Stimulated activated CD4-positive, alpha-beta T cell treated with anti-CD3 and anti-CD28 coated beads, Interleukin-2, amount 100 ng/mL, for 4 hours (primary cell): ENCODE results near the gene CAMSAP3.

ENCODE experiments used
- DNase-seq: peaks from one replicate; pipeline ENCODE4 v3.0.0-alpha.2; 2020; ENCODE audit warnings: low read depth

CAMSAP3 gene

DNA sequence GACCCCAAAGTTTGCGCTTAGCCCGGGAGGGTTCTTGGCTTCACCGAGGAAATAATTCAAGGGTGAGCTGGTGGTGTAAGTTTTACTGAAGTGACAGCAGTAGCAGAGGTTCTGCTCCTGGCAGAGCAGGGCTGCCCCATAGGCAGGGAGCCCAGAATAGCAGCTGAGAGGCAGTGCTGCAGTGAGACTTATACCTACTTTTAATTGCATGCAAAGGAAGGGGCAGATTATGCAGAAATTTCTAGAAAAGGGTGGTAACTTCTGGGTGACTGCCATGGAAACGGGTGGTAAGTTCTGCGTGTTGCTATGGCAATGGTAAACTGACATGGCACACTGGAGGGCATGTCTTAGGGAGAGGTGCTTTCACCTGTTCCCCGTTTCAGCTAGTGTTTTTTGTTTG is 17.5 kb upstream of the CAMSAP3 start:
- DNase-seq: no peak

GRCh38 chr19:7579182-7579581 is 16.5 kb upstream of the CAMSAP3 start:
- no peak for DNase-seq

GRCh38 chr19:7582446-7582845 is 13.2 kb upstream of the CAMSAP3 start:
- DNase-seq: no peak

DNA sequence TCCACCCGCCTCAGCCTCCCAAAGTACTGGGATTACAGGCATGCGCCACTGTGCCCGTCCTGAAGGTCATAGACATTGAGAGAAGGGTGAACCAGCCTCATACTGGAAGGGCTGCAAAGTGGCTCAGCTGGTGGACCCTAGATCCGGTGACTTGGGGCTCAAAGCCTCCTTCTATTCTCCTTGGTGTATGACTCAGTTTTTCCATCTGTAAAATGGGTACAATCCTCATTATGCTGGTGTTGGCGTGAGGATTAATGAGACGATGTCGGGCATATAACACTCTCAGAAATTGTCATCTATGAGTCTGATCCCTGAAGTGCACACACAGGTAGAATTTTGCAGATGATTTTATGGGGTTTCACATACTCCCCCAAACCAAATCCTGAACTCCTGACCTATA is 5.8 kb upstream of the CAMSAP3 start:
- DNase-seq: no peak

- DNase-seq: no peak
These were observed 5.4 kb upstream of the CAMSAP3 start for GRCh38 chr19:7590256-7590655.

- no peak for DNase-seq
These were observed 711 bp downstream of the CAMSAP3 start for GRCh38 chr19:7596211-7596937.

- no peak for DNase-seq
These were observed 2.0 kb downstream of the CAMSAP3 start for GRCh38 chr19:7597689-7598088.

DNA sequence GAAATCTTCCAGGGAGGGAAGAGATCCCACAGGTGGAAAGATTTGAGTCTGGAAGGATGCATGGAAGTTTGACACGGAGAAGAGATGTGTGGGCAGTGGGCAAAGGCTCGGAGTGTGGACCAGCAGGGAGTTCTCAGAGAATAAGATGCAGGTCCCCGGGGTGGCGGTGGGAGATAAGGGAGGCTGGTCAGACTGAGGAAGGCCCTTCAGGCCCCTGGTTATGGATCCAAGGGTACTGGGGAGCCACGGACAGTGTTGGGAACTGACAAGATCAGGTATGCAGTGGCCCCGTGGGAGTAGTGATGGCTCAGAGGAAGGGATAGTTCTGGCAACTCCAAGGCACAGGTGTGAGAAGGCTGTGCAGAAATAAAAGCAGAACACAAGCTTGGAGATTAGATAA is 2.5 kb downstream of the CAMSAP3 start:
- no peak for DNase-seq

GRCh38 chr19:7600721-7601120 is 5.1 kb downstream of the CAMSAP3 start:
- no peak for DNase-seq

- DNase-seq: no peak
These were observed 6.7 kb downstream of the CAMSAP3 start for GRCh38 chr19:7602240-7602934.

DNA sequence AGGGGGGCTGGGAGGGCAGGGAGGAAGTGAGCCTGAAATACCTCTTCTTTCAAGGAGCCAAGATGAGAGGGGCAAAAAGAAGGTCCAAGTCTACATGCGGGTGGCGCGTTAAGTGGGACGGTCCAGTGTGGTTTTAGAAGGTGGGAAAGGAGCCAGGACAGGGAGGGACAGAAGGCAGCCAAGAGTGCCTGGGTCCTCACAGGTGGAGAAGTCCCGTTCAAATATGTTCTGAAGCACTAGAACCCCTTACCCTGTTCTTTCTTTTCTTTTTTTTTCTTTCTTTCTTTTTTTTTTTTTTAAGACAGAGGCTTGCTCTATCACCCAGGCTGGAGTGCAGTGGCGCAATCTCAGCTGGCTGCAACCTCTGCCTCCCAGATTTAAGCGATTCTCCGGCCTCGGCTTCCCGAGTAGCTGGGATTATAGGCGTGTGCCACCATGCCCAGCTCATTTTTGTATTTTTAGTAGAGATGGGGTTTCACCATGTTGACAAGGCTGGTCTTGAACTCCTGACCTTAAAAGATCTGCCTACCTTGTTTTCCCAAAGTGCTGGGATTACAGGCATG is 7.4 kb downstream of the CAMSAP3 start:
- no peak for DNase-seq

- DNase-seq: no peak
These were observed 8.3 kb downstream of the CAMSAP3 start for GRCh38 chr19:7603919-7604318.

GRCh38 chr19:7605490-7606222 is 10.0 kb downstream of the CAMSAP3 start:
- no peak for DNase-seq

DNA sequence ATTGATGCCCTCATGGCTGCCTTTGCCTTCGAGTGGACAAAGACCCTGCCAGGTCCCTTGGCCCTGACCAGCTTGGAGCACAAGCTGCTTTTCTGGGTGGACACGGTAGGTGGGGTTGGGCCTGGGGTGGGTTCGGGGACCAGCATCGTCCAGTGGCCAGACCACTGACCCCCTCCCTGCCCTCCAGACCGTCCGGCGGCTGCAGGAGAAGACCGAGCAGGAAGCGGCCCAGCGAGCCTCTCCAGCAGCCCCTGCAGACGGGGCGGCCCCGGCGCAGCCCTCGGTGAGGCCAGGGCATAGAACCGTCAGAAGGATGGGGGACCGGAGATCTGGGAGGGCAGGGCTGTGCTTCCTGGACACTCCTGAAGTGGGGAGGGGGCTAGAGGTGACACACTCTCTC is 10.6 kb downstream of the CAMSAP3 start:
- no peak for DNase-seq

DNA sequence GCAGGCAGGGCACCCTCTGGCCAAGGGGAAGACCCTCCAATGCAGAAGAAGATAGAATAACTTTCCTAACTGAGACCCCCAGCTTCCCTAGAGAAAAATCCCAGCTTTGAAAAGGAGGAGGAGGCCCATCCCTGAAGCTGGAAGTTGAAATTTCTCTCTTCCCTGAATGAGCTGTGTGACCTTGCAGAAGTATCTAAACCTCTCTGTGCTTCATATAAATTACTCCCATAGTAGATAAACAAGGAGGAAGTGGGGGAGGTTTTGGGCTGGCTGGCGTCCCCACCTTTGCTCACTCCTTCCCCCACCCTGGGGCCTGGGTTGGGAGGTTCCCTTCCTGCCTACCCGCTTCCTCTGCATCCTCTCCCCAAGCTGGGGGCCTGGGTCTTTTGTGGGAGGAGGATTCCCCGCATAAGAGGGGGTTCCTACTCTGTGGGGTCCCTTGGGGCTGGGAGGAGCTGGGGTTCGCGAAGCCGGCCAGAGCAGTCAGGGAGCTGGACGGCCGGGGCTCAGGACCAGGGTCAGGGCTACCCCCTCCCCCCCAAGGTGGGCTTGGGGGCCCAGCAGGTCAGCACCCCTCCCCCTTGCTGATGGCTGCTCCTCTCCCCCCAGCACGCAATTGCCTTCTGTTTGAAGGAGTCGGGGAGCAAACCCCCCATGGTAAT is 11.7 kb downstream of the CAMSAP3 start:
- DNase-seq: no peak

DNA sequence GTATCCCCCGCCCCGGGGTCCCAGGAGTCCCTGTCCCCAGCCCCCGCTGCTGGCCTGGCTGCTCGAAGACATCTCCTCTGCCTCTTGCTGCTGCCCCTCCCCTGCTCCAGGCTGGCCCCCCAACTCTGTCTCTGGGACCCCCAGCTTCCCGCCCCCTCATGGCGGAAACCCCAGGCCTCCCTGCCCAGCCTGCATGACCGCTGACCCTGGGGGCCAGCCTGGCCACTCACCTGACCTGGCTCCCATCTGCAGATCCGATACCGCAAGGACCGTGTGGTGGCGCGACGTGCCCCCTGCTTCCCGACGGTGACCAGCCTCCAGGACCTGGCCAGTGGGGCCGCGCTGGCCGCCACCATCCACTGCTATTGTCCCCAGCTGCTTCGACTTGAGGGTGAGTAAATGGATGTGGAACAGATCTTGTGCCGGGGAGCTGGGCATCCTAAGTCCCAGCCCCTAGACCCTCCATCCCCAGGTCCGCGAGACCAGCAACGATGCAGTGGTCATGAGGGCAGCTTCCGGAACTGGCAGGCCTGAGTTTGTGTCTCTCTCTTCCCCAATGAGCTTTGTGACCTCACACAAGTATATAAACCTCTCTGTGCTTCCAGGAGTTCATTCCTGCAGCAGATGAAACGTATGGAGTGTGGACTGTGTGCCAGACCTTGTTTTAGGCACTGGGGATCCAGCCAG is 12.4 kb downstream of the CAMSAP3 start:
- DNase-seq: no peak

GRCh38 chr19:7610491-7611240 is 15.0 kb downstream of the CAMSAP3 start:
- DNase-seq: no peak

DNA sequence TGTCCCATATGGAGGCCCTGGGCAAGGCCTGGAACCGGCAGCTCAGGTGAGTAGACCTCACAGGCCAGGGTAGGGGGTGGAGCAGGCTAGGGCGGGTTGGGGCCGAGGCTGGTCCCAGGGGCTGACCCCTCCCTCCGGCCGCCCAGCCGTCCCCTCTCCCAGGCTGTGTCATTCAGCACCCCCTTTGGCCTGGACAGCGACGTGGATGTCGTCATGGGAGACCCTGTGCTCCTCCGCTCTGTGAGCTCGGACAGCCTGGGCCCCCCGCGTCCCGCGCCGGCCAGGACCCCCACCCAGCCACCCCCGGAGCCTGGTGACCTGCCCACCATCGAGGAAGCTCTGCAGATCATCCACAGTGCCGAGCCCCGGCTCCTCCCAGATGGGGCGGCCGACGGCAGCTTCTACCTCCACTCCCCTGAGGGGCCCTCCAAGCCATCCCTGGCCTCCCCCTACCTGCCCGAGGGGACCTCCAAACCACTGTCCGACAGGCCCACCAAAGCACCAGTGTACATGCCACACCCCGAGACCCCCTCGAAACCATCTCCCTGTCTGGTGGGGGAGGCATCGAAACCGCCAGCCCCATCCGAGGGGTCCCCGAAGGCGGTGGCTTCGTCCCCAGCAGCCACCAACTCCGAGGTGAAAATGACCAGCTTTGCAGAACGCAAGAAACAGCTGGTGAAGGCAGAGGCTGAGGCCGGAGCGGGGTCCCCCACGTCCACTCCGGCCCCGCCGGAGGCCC is 16.0 kb downstream of the CAMSAP3 start:
- no peak for DNase-seq

DNA sequence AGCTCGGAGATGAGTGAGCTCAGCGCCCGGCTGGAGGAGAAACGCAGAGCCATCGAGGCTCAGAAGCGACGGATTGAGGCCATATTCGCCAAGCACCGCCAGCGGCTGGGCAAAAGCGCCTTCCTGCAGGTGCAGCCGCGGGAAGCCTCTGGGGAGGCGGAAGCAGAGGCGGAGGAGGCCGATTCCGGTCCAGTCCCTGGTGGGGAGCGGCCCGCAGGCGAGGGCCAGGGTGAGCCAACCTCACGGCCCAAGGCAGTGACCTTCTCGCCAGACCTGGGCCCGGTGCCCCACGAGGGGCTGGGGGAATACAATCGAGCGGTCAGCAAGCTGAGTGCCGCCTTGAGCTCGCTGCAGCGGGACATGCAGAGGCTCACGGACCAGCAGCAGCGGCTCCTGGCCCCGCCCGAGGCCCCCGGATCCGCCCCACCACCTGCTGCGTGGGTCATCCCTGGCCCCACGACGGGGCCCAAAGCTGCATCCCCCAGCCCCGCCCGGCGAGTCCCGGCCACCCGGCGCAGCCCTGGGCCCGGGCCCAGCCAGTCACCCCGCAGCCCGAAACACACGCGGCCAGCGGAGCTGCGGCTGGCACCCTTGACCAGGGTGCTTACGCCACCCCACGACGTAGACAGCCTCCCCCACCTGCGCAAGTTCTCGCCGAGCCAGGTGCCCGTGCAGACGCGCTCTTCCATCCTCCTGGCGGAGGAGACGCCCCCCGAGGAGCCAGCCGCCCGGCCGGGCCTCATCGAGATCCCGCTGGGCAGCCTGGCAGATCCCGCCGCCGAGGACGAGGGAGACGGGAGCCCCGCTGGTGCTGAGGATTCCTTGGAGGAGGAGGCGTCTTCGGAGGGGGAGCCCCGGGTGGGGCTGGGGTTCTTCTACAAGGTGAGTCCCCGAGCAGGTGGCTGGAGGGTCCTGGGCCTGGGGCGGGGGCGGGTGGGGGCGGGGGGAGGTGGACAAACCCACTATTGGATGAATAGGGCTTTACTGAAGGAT is 16.9 kb downstream of the CAMSAP3 start:
- no peak for DNase-seq
